ENCODE data around the gene FFAR1. TPM values are rescaled to one million over a fixed set of nuclear protein-coding genes. Genes with fewer than 3 reads are reported as not detected.

Gene FFAR1
- total RNA-seq, 5 donors from 2014 or later (not counting 1 experiment from before 2014, with no cell fraction given), result 0.21 to 0.35 TPM; not detected in 3

DNA sequence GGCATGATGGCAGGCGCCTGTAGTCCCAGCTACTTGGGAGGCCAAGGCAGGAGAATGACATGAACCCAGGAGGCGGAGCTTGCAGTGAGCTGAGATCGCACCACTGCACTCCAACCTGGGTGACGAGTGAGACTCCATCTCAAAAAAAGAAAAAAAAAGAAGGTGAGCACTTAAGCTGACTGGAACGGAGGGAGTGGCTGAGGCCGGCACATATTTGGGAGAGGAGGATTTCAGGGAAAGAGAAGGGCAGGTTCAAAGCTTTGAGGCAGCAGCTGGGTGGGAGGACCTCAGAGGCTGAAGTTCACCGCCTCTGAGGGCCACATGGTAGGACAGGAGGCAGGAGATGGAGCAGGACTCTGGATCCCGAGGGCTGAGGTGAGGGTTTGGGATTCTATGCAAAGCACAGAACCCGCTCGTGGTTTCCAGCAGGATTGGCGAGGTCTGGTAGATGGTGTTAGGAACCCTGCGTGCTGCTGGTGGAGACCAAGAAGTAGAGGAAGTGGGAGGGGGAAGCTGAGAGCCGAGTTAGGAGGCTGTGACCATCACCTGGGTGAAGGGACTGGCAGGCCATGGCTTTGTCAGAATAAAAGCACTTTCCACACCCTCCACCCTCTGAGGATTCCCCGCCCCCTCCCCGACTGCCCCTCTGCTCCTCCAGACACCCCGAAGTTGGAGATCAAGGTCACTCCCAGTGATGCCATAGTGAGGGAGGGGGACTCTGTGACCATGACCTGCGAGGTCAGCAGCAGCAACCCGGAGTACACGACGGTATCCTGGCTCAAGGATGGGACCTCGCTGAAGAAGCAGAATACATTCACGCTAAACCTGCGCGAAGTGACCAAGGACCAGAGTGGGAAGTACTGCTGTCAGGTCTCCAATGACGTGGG is 10.4 kb upstream of the FFAR1 start:
- DNase-seq, result no peak
- CTCF ChIA-PET, result no interaction called here

DNA sequence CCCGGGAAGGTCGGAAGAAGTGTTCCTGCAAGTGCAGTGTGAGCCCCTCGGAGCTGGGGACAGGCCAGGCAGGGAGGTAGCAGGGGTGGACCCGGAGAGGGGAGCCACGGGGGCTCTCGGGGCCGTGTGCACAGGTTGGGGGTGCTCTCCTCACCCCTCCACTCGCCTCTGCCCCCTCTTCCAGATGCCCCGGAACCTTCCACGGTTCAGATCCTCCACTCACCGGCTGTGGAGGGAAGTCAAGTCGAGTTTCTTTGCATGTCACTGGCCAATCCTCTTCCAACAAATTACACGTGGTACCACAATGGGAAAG is 9.8 kb upstream of the FFAR1 start:
- POLR2A ChIA-PET, result no interaction called here
- H3K9me3 Mint-ChIP-seq, result no peaks in the 10 kb centered on the region
- DNase-seq, result no peak
- peaks cover 0 to 8% of the 10 kb centered on the region in 2 donors for H3K27me3 Mint-ChIP-seq
- no peaks in the 10 kb centered on the region for H3K36me3 Mint-ChIP-seq
- no peak overlapping the region for H3K27ac ChIP-seq (ENCODE audit: low read length)
- no peaks in the 10 kb centered on the region for H3K36me3 ChIP-seq (ENCODE audit: control insufficient read depth in 2 of 2, extremely low read depth in 1 of 2, insufficient read depth in 1 of 2, low read length in 1 of 2)
- WGBS (ENCODE audit: insufficient coverage), result 92% methylated on average over 2 of the region's 13 CpGs
- H3K27ac Mint-ChIP-seq, result no peak overlapping the region
- no peaks in the 10 kb centered on the region for H3K9me3 ChIP-seq
- H3K27me3 ChIP-seq (replicated peaks in 1 of 2; ENCODE audit: control insufficient read depth in 2 of 2, extremely low read depth in 1 of 2, insufficient read depth in 2 of 2, low read length in 1 of 2), result peaks cover 0 to 29% of the 10 kb centered on the region in 2 experiments
- ATAC-seq (replicated peaks in 1 of 4), result no peak
- H3K4me3 Mint-ChIP-seq, result no peak overlapping the region
- H3K4me3 ChIP-seq (ENCODE audit: control insufficient read depth in 1 of 2, extremely low read depth in 1 of 2, low read length in 1 of 2), result no peak overlapping the region
- peaks cover 6 to 18% (median 8%) of the 10 kb centered on the region in 3 donors for H3K4me1 Mint-ChIP-seq
- CTCF ChIA-PET, result no interaction called here
- H3K4me1 ChIP-seq (ENCODE audit: control insufficient read depth in 1 of 2, extremely low read depth in 1 of 2, insufficient read depth in 2 of 2, low read length in 2 of 2), result peaks cover 0 to 4% of the 10 kb centered on the region in 2 experiments

More for the DNA sequence above, 10.4 kb upstream of the FFAR1 start:
- Histone ChIP-seq H3K4me3 (ENCODE audit: control insufficient read depth in 1 of 2, extremely low read depth in 1 of 2, low read length in 1 of 2) (no peak overlapping the region), H3K9me3 (no peaks in the 10 kb centered on the region), H3K27me3 (replicated peaks in 1 of 2; ENCODE audit: control insufficient read depth in 2 of 2, extremely low read depth in 1 of 2, insufficient read depth in 2 of 2, low read length in 1 of 2) (peaks cover 0 to 28% of the 10 kb centered on the region in 2 experiments), H3K4me1 (ENCODE audit: control insufficient read depth in 1 of 2, extremely low read depth in 1 of 2, insufficient read depth in 2 of 2, low read length in 2 of 2) (peaks cover 0 to 10% of the 10 kb centered on the region in 2 experiments), H3K27ac (ENCODE audit: low read length) (no peak overlapping the region), H3K36me3 (ENCODE audit: control insufficient read depth in 2 of 2, extremely low read depth in 1 of 2, insufficient read depth in 1 of 2, low read length in 1 of 2) (no peaks in the 10 kb centered on the region)
- peaks cover 11 to 24% (median 11%) of the 10 kb centered on the region in 3 donors for H3K4me1 Mint-ChIP-seq
- 86% methylated on average over 19 of the region's 25 CpGs for WGBS (ENCODE audit: insufficient coverage)
- no peak overlapping the region for H3K27ac Mint-ChIP-seq
- POLR2A ChIA-PET, result no interaction called here
- H3K4me3 Mint-ChIP-seq, result no peak overlapping the region
- peaks cover 0 to 8% of the 10 kb centered on the region in 2 donors for H3K27me3 Mint-ChIP-seq
- no peaks in the 10 kb centered on the region for H3K36me3 Mint-ChIP-seq
- H3K9me3 Mint-ChIP-seq, result no peaks in the 10 kb centered on the region
- ATAC-seq (replicated peaks in 1 of 4), result no peak

DNA sequence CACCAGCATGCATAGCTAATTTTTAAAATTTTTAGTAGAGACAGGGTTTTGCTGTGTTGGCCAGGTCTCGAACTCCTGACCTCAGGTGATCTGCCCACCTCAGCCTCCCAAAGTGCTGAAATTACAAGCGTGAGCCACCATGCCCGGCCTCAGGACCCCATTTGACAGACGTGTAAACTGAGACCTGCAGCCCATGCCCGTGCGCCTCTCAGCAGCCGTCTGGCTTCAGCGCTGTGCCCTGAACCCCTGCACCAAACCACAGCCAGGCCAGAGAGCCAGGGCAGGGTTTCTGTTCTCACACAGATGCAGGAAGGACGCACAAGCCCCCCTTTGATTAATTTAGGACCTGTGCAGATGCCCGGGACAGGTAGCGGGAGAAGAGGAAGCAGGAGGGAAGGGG is 7.3 kb upstream of the FFAR1 start:
- WGBS (ENCODE audit: insufficient coverage), result 74% methylated on average over 9 of the region's 11 CpGs
- ChIA-PET CTCF (no interaction called here), POLR2A (interaction anchor here in 1 of 2 donors (0.6 kb wide), 1 partner anchor 127 kb away, joined by 3 read pairs; no protein-coding TSS in a partner anchor)

DNA sequence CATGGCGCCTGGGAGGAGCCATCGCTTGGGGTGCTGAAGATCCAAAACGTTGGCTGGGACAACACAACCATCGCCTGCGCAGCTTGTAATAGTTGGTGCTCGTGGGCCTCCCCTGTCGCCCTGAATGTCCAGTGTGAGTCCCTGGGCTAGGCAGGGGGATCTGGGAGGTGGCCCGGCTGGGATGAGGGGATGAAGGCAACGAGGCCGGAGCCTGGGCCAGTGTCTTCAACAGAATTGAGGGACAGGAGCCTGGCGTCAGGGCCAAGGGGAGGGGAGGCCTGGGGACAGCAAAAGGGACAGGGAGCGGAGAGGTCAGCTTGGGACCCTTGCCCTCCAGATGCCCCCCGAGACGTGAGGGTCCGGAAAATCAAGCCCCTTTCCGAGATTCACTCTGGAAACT is 6.7 kb upstream of the FFAR1 start:
- WGBS (ENCODE audit: insufficient coverage), result 75% methylated on average over 15 of the region's 16 CpGs
- Histone ChIP-seq H3K4me3 (ENCODE audit: control insufficient read depth in 1 of 2, extremely low read depth in 1 of 2, low read length in 1 of 2) (no peak overlapping the region), H3K36me3 (ENCODE audit: control insufficient read depth in 2 of 2, extremely low read depth in 1 of 2, insufficient read depth in 1 of 2, low read length in 1 of 2) (no peaks in the 10 kb centered on the region), H3K4me1 (ENCODE audit: control insufficient read depth in 1 of 2, extremely low read depth in 1 of 2, insufficient read depth in 2 of 2, low read length in 2 of 2) (peaks cover 0 to 5% of the 10 kb centered on the region in 2 experiments), H3K9me3 (no peaks in the 10 kb centered on the region), H3K27ac (ENCODE audit: low read length) (no peak overlapping the region), H3K27me3 (replicated peaks in 1 of 2; ENCODE audit: control insufficient read depth in 2 of 2, extremely low read depth in 1 of 2, insufficient read depth in 2 of 2, low read length in 1 of 2) (peaks cover 0 to 26% of the 10 kb centered on the region in 2 experiments)
- Mint-ChIP-seq H3K27ac (no peak overlapping the region), H3K4me1 (peaks cover under 1 to 9% (median 4%) of the 10 kb centered on the region in 3 donors), H3K36me3 (no peaks in the 10 kb centered on the region), H3K27me3 (peaks cover 0 to 4% of the 10 kb centered on the region in 2 donors), H3K4me3 (no peak overlapping the region), H3K9me3 (no peaks in the 10 kb centered on the region)
- DNase-seq (no peak), ATAC-seq (replicated peaks in 1 of 4) (no peak)
- CTCF ChIA-PET, result no interaction called here
- POLR2A ChIA-PET, result interaction anchor here in 1 of 2 donors (0.6 kb wide), 1 partner anchor 128 kb away, joined by 3 read pairs; no protein-coding TSS in a partner anchor

More for the DNA sequence above, 7.3 kb upstream of the FFAR1 start:
- Histone ChIP-seq H3K9me3 (no peaks in the 10 kb centered on the region), H3K4me1 (ENCODE audit: control insufficient read depth in 1 of 2, extremely low read depth in 1 of 2, insufficient read depth in 2 of 2, low read length in 2 of 2) (no peaks in the 10 kb centered on the region), H3K4me3 (ENCODE audit: control insufficient read depth in 1 of 2, extremely low read depth in 1 of 2, low read length in 1 of 2) (no peak overlapping the region), H3K27me3 (replicated peaks in 1 of 2; ENCODE audit: control insufficient read depth in 2 of 2, extremely low read depth in 1 of 2, insufficient read depth in 2 of 2, low read length in 1 of 2) (peaks cover 0 to 20% of the 10 kb centered on the region in 2 experiments), H3K36me3 (ENCODE audit: control insufficient read depth in 2 of 2, extremely low read depth in 1 of 2, insufficient read depth in 1 of 2, low read length in 1 of 2) (no peaks in the 10 kb centered on the region), H3K27ac (ENCODE audit: low read length) (no peak overlapping the region)
- Mint-ChIP-seq H3K27me3 (no peaks in the 10 kb centered on the region), H3K36me3 (no peaks in the 10 kb centered on the region), H3K9me3 (no peaks in the 10 kb centered on the region), H3K4me3 (no peak overlapping the region), H3K27ac (no peak overlapping the region), H3K4me1 (peaks cover 0 to 4% (median 0%) of the 10 kb centered on the region in 3 donors)
- no peak for DNase-seq
- no peak for ATAC-seq (replicated peaks in 1 of 4)

DNA sequence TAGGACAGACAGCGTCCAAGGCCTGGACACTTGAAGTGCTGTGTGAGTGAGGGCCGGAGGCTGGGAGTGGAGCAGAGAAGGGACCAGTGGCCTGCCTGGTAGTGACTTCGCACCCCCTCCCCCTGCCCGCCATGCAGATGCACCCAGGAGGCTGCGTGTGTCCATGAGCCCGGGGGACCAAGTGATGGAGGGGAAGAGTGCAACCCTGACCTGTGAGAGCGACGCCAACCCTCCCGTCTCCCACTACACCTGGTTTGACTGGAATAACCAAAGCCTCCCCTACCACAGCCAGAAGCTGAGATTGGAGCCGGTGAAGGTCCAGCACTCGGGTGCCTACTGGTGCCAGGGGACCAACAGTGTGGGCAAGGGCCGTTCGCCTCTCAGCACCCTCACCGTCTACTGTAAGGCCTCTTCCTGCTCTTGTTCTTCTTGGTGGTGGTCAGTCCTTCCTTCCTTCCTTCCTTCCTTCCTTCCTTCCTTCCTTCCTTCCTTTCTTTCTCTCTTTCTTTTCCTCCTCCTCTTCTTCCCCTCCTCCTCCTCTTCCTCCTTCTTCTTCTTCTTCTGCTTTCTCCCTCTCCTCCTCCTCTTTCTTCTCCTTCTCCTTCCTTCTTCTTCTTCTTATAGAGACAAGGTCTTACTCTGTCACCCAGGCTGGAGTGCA is 6.0 kb upstream of the FFAR1 start:
- H3K9me3 ChIP-seq, result no peaks in the 10 kb centered on the region
- H3K9me3 Mint-ChIP-seq, result no peaks in the 10 kb centered on the region
- ChIA-PET POLR2A (no interaction called here), CTCF (no interaction called here)
- DNase-seq, result no peak
- H3K27ac Mint-ChIP-seq, result no peak overlapping the region
- peaks cover 2 to 12% of the 10 kb centered on the region in 2 experiments for H3K4me1 ChIP-seq (ENCODE audit: control insufficient read depth in 1 of 2, extremely low read depth in 1 of 2, insufficient read depth in 2 of 2, low read length in 2 of 2)
- H3K36me3 ChIP-seq (ENCODE audit: control insufficient read depth in 2 of 2, extremely low read depth in 1 of 2, insufficient read depth in 1 of 2, low read length in 1 of 2), result no peaks in the 10 kb centered on the region
- no peak overlapping the region for H3K27ac ChIP-seq (ENCODE audit: low read length)
- WGBS (ENCODE audit: insufficient coverage), result 73% methylated on average over 7 of the region's 14 CpGs
- H3K27me3 Mint-ChIP-seq, result peaks cover 0 to 4% of the 10 kb centered on the region in 2 donors
- ATAC-seq (replicated peaks in 1 of 4), result no peak
- H3K36me3 Mint-ChIP-seq, result no peaks in the 10 kb centered on the region
- no peak overlapping the region for H3K4me3 ChIP-seq (ENCODE audit: control insufficient read depth in 1 of 2, extremely low read depth in 1 of 2, low read length in 1 of 2)
- H3K4me3 Mint-ChIP-seq, result no peak overlapping the region
- peaks cover 7 to 16% (median 11%) of the 10 kb centered on the region in 3 donors for H3K4me1 Mint-ChIP-seq
- H3K27me3 ChIP-seq (replicated peaks in 1 of 2; ENCODE audit: control insufficient read depth in 2 of 2, extremely low read depth in 1 of 2, insufficient read depth in 2 of 2, low read length in 1 of 2), result peaks cover 0 to 28% of the 10 kb centered on the region in 2 experiments

DNA sequence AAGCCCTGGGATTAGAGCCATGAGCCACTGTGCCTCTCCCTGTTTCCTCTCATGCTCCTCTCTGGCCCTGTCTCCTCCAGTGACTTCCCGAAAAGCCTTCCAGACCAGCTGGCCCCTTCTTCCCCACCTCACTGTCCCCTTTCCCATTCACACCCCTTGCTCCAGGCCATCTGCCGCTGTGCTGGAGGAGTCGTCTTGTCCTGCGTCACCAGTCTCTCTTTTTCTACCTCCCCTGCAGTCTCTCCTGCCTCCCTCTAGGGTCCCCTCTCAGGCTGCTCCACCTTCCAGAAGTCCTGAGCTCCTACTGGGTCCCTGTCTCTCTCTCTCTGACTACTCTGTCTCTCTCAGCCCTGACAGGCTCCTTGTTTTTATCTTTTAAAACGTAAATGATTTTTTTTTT is 5.3 kb upstream of the FFAR1 start:
- POLR2A ChIA-PET, result no interaction called here
- Mint-ChIP-seq H3K4me1 (peaks cover 14 to 19% (median 18%) of the 10 kb centered on the region in 3 donors), H3K36me3 (no peaks in the 10 kb centered on the region), H3K27ac (no peak overlapping the region), H3K4me3 (no peak overlapping the region), H3K9me3 (no peaks in the 10 kb centered on the region), H3K27me3 (peaks cover 0 to 6% of the 10 kb centered on the region in 2 donors)
- Histone ChIP-seq H3K27me3 (replicated peaks in 1 of 2; ENCODE audit: control insufficient read depth in 2 of 2, extremely low read depth in 1 of 2, insufficient read depth in 2 of 2, low read length in 1 of 2) (peaks cover 0 to 31% of the 10 kb centered on the region in 2 experiments), H3K27ac (ENCODE audit: low read length) (no peak overlapping the region), H3K36me3 (ENCODE audit: control insufficient read depth in 2 of 2, extremely low read depth in 1 of 2, insufficient read depth in 1 of 2, low read length in 1 of 2) (no peaks in the 10 kb centered on the region), H3K4me1 (ENCODE audit: control insufficient read depth in 1 of 2, extremely low read depth in 1 of 2, insufficient read depth in 2 of 2, low read length in 2 of 2) (peaks cover 8 to 20% of the 10 kb centered on the region in 2 experiments), H3K9me3 (no peaks in the 10 kb centered on the region), H3K4me3 (ENCODE audit: control insufficient read depth in 1 of 2, extremely low read depth in 1 of 2, low read length in 1 of 2) (no peak overlapping the region)
- 93% methylated on average over 5 of the region's 5 CpGs for WGBS (ENCODE audit: insufficient coverage)
- ATAC-seq (replicated peaks in 1 of 4) (no peak), DNase-seq (no peak)
- CTCF ChIA-PET, result no interaction called here

Measured in T-cell (primary cell).